ENCODE measurements around the gene PLCB1.
A peak's percentile ranks its signal among the peaks of the same experiment; 100 is the strongest.

The PLCB1 gene

GRCh38 chr20:8213270-8213669 is 81.2 kb downstream of the PLCB1 start:
- DNase-seq: no peak

- DNase-seq: peak in 1 of 5 donors; percentile 48
Measured at GRCh38 chr20:8213831-8214587, 81.9 kb downstream of the PLCB1 start.

DNA sequence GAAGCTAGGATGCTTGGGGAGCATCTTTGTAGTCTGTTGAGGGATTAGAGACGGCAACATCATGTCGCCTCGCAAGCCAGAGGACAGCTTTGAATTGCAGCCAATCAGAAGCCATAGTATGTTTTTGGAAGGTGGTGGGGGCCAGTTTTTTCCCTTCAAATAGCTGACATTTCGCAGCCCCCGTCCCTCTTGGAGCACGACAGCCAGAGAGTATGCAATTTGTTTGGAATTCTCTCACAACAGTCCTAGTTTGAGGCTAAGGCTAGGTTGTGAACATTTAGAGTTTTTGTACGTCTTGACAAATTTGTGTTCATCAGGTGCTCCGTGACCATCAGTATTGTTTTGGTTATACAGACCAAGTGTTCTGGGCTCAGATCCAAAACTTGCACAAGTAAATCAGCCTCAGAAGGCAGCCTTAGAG is 83.3 kb downstream of the PLCB1 start:
- DNase-seq: no peak

- DNase-seq: no peak
Measured at GRCh38 chr20:8216375-8217200, 84.5 kb downstream of the PLCB1 start.

GRCh38 chr20:8218861-8219260 is 86.8 kb downstream of the PLCB1 start:
- DNase-seq: no peak

- DNase-seq: no peak
Measured at GRCh38 chr20:8219403-8219802, 87.3 kb downstream of the PLCB1 start.

GRCh38 chr20:8220716-8221115 is 88.7 kb downstream of the PLCB1 start:
- DNase-seq: no peak

DNA sequence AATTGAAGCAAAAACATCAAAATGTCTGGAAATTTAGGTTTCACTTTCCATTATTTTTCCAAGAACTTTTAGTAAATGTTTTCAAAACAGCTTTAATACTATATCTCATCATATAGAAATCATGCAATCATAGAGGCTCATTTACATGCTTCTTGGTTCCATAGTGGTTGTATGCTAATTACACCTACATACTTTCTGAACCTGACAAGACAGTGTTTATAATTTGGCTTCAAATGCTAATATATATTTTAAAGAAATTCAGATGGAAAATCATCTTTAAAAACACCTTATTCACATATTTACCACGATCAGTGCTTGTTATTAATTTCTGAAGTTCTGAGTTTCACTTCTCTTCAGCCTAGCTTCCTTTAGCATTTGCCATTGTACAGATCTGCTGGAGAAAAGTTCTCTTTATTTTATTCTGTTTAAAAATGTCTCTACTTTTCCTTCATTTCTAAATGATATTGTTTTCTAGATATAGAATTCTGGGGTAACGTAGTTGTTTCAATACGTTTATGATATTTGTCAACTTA is 89.9 kb downstream of the PLCB1 start:
- no peak for DNase-seq

DNA sequence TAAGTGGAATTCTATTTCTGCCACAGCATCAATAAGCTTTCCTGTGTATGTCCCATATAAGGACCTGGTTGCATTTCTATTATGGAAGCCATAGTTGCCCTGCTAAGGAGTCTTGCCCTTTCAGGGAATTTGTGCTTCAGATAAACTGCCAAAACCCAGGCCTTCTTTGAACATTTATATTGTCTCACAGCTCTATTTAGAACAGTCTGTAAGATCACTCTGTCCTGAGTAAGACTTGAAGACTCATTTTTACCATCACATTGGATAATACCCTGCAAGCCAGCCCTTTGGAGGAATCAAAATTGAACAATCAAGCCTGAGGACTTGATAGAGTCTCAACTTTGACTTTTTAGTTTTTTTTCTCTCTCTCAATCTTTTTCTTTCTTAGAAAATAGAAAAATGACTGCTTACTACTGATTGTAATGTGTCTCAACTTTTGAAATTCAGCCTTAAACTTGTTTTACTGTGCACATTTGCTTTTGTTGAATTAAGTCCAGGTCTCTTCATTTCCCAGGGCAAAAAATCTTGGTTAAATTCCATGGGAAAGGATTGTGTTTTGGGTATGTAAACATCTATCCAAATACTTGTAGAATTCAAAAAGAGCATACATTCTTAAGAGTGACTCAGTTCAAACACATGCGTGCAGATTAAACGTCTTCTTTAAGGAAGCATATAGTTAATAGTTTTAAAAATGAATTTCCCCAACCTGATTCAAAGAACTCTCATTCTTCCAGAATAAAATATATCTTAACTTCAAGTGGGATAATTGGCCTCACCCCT is 91.2 kb downstream of the PLCB1 start:
- DNase-seq: no peak

DNA sequence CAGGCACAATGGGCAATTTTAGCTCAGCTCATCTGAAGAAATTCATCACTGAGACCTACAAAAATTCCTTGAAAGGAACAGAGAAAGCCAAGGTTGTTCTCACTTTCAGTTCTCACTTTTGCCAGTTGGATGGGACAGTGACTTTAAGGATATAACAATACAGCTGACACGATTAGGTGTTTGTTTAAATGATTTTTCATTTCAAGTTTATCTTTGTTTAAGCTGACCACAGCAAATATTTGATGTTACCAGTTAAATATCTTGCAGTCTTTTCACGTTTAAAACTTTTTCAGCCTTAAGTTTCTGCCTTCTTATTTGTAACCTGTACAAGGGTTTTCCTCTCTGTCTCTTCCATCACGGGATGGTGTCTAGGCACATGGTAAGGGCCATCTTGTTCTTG is 93.6 kb downstream of the PLCB1 start:
- no peak for DNase-seq

- no peak for DNase-seq
Measured at GRCh38 chr20:8226106-8226505, 94.0 kb downstream of the PLCB1 start.

DNA sequence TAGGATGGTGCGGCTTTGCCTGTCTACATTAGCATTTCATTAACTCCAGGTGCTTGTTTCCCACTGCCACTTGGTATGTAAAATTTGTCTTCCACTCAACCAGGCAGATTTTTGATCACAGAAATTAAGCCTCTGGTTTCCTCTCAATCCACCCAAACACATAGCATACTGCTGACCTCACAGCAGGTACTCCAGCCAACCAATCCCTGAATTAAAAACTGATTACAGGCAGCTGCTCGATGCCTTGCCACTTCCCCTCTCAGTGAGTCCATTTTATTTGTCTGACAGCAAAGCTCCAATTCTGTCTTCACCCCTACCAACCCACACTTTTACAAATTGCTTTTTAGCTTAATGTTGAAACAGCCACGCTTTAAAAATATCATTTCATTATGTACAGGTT is 95.2 kb downstream of the PLCB1 start:
- no peak for DNase-seq

GRCh38 chr20:8228315-8228714 is 96.2 kb downstream of the PLCB1 start:
- DNase-seq: no peak

- DNase-seq: no peak
Measured at GRCh38 chr20:8229090-8229489, 97.0 kb downstream of the PLCB1 start.

- no peak for DNase-seq
Measured at GRCh38 chr20:8231038-8231437, 99.0 kb downstream of the PLCB1 start.

GRCh38 chr20:8232332-8232731 is 100.3 kb downstream of the PLCB1 start:
- no peak for DNase-seq

GRCh38 chr20:8234580-8234979 is 102.5 kb downstream of the PLCB1 start:
- no peak for DNase-seq

DNA sequence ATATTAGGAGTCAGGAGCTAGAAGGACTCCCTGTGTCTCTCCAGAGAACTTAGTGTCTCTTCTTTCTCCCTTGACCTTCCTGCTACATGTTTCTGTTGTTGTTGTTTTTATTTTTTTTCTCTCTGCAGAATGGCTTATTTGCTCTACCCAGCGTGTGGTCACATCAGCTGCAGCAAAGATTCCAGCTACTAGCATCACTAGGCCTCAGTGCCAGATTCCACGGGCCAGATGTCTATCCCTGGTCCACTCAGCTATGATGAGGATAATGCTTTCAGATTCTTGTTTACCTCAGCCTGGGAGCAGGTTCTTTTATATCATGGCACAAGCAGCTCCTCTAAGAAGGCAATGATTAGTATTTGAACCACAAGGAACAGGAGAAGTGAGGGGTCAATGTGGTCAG is 110.0 kb downstream of the PLCB1 start:
- no peak for DNase-seq

DNA sequence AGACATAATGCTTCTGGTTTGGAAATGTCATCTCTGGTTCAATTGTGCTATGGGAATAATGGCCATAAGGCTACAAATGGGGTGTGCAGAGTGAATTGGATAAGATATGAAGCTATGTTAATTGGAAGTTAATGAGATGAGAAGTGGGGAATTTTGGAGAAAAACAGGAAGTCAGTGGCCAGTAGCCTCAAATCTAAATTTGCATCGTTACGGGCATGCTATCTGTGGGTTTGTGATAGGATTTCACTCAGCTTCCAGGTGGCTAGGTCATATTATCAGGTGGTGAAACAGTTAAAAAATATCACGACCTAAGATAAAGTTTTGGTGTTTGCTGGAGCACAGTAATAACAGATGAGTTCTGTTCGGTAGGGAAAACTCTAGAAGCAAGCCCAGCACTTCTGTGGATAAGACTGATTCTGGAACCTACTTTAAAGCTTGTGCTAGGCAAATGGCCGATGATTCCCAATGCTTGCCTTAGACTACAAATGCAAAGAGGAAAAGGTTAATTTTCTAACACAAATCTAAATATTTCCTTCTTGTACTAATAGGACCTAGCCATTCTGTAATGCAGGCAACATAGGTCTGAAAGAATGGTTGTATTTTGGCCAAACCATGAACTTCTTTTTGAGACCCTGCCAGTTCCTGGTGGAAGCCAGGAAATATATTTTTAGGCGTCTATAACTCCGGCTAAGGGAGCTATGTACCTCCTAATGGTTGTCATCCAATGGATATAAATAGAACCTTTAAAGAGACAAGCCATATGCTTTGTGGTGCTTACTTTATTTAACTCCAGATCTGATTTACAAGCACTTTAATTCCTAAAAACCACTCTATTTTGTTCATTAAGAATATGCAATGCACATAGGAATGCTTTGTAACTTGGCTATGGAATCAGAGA is 111.0 kb downstream of the PLCB1 start:
- no peak for DNase-seq

- no peak for DNase-seq
Measured at GRCh38 chr20:8244637-8245036, 112.6 kb downstream of the PLCB1 start.

DNA sequence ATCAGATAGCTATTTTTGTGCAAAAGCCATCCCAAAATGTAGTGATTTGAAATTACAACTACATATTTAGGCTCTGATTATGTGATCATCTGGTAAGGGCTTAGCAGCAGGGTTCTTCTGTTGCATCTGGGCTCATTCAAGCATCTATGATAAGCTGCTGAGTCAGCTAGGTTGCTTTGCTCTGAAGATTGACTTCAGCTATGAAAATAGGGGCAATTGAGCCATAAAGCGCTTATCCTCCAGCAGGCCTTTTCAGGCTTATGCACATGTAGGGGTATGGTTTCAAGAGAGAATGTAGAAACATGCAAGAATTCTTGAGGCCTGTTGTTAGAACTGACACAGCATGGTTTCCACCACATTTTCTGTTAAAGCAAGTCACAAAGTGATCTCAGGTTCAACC is 114.1 kb downstream of the PLCB1 start:
- DNase-seq: no peak

- DNase-seq: no peak
Measured at GRCh38 chr20:8246716-8247115, 114.7 kb downstream of the PLCB1 start.

All from T-helper 1 cell (primary cell).